PC-9 (cell line): ENCODE results near the gene GREB1L.

Experiments used
- EZH2 ChIP-seq: fragments of 200-600 bp; sonication (generic); IDR thresholded peaks from 2 replicates; pipeline ENCODE4 v1.8.0; 2017; ENCODE audit warnings: antibody characterized with exemption, low read depth
- TF ChIP-seq, protein P1 (sequence below): fragments of 200-600 bp; sonication (generic); conservative IDR thresholded peaks from 2 replicates; pipeline ENCODE4 v1.6.1; 2017; ENCODE audit warnings: mixed run types, antibody characterized with exemption, mild to moderate bottlenecking, moderate library complexity

- TF ChIP-seq, protein P1, sequence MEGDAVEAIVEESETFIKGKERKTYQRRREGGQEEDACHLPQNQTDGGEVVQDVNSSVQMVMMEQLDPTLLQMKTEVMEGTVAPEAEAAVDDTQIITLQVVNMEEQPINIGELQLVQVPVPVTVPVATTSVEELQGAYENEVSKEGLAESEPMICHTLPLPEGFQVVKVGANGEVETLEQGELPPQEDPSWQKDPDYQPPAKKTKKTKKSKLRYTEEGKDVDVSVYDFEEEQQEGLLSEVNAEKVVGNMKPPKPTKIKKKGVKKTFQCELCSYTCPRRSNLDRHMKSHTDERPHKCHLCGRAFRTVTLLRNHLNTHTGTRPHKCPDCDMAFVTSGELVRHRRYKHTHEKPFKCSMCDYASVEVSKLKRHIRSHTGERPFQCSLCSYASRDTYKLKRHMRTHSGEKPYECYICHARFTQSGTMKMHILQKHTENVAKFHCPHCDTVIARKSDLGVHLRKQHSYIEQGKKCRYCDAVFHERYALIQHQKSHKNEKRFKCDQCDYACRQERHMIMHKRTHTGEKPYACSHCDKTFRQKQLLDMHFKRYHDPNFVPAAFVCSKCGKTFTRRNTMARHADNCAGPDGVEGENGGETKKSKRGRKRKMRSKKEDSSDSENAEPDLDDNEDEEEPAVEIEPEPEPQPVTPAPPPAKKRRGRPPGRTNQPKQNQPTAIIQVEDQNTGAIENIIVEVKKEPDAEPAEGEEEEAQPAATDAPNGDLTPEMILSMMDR = no peak
- no peak for TF ChIP-seq EZH2
These were observed 38.3 kb upstream of the GREB1L start for GRCh38 chr18:21203542-21204241.
